ENCODE data around the gene ARHGEF16. TPM values are rescaled to one million over a fixed set of nuclear protein-coding genes. Genes with fewer than 3 reads are reported as not detected.

The ARHGEF16 gene
- total RNA-seq, 1 donor from 2014 or later, result 33.0 TPM

GRCh38 chr1:3436451-3436850 lies 18.0 kb upstream of the ARHGEF16 start:
- no peak for DNase-seq (ENCODE audit: low read depth)
- Histone ChIP-seq H3K27me3 (ENCODE audit: control insufficient read depth, insufficient read depth, low read length) (peaks cover 22% of the 10 kb centered on the region), H3K4me3 (ENCODE audit: low read depth, low read length) (no peak overlapping the region), H3K36me3 (ENCODE audit: control insufficient read depth, insufficient read depth, low read length) (no peaks in the 10 kb centered on the region)
- TF ChIP-seq, protein P1, sequence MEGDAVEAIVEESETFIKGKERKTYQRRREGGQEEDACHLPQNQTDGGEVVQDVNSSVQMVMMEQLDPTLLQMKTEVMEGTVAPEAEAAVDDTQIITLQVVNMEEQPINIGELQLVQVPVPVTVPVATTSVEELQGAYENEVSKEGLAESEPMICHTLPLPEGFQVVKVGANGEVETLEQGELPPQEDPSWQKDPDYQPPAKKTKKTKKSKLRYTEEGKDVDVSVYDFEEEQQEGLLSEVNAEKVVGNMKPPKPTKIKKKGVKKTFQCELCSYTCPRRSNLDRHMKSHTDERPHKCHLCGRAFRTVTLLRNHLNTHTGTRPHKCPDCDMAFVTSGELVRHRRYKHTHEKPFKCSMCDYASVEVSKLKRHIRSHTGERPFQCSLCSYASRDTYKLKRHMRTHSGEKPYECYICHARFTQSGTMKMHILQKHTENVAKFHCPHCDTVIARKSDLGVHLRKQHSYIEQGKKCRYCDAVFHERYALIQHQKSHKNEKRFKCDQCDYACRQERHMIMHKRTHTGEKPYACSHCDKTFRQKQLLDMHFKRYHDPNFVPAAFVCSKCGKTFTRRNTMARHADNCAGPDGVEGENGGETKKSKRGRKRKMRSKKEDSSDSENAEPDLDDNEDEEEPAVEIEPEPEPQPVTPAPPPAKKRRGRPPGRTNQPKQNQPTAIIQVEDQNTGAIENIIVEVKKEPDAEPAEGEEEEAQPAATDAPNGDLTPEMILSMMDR (IDR thresholded peaks at IDR 0.05; ENCODE audit: insufficient read depth, low read length, poor library complexity, severe bottlenecking), result no peak

DNA sequence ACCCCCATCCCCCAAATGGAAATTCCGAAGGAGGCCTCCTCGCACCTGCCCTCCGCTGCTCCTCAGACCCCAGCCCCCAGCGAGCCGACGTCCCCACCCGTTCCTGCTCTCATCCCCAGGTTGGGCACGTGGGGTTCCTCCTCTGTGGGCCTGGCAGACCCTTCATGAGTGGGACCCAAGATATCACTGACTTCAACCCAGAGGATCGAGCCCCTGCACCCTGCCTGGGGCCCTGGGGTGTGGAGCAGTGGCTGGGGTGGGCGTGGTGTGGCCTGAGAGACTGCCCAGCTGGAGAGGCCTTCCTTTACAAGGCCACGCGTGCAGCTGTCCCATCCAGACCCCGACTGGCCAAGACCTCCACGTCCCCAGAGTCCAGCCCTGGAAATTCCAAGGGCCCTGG lies 17.6 kb upstream of the ARHGEF16 start:
- DNase-seq (ENCODE audit: low read depth), result no peak
- TF ChIP-seq, protein P1 (IDR thresholded peaks at IDR 0.05; ENCODE audit: insufficient read depth, low read length, poor library complexity, severe bottlenecking), result no peak
- Histone ChIP-seq H3K36me3 (ENCODE audit: control insufficient read depth, insufficient read depth, low read length) (no peaks in the 10 kb centered on the region), H3K4me3 (ENCODE audit: low read depth, low read length) (no peak overlapping the region), H3K27me3 (ENCODE audit: control insufficient read depth, insufficient read depth, low read length) (peaks cover 26% of the 10 kb centered on the region)

- H3K36me3 ChIP-seq (ENCODE audit: control insufficient read depth, insufficient read depth, low read length), result no peaks in the 10 kb centered on the region
- no peak for DNase-seq (ENCODE audit: low read depth)
- TF ChIP-seq, protein P1 (IDR thresholded peaks at IDR 0.05; ENCODE audit: insufficient read depth, low read length, poor library complexity, severe bottlenecking), result no peak
- H3K27me3 ChIP-seq (ENCODE audit: control insufficient read depth, insufficient read depth, low read length), result peaks cover 35% of the 10 kb centered on the region
- H3K4me3 ChIP-seq (ENCODE audit: low read depth, low read length), result no peak overlapping the region
Measured at GRCh38 chr1:3438661-3439180, 15.7 kb upstream of the ARHGEF16 start.

DNA sequence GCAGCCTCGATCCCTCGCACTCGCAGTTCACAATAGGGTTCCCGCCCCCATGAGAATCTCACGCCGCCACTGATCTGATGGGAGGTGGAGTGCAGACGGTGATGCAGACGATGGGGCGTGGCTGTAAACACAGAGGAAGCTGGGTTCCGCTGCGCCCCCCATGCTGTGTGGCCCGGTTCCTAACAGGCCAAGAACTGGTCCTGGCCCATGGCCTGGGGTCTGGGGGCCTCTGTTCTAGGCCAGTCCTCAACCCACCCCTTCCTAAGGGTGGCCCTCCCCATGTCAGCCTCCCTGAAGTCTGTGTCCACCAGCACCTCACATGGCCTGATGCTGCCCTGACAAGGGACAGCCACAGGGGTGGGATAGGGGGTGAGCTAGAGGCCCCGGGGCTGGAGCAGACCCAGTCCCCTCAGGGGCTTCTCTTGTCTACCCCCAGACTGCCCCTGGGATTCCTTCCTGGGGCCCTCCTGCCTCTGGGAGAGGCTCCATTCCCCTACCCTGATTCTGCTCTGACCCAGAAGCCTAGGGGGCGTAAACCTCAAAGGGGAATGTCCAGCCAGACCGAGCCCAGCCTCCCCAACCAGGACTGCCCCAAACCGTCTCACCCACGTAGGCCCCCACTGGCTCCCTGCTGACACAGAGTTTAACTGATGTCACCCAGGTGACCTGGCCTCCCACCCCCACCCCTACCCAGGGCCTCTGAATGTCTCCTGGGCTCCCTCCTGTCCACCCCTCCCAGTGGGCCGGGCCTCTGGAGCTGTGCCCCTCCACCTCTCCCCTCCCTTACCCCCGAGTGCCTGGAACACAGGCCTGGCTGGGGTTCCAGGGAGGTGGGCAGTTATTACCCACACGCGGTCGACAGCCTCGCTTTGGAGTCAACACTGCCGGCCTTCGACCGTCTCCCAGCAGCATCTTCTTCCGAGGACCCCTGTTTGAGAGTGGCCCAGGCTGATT lies 14.8 kb upstream of the ARHGEF16 start:
- Histone ChIP-seq H3K27me3 (ENCODE audit: control insufficient read depth, insufficient read depth, low read length) (peaks cover 35% of the 10 kb centered on the region), H3K4me3 (ENCODE audit: low read depth, low read length) (no peak overlapping the region), H3K36me3 (ENCODE audit: control insufficient read depth, insufficient read depth, low read length) (no peaks in the 10 kb centered on the region)
- TF ChIP-seq, protein P1 (IDR thresholded peaks at IDR 0.05; ENCODE audit: insufficient read depth, low read length, poor library complexity, severe bottlenecking), result no peak
- DNase-seq (ENCODE audit: low read depth), result no peak

- DNase-seq (ENCODE audit: low read depth), result no peak
- Histone ChIP-seq H3K36me3 (ENCODE audit: control insufficient read depth, insufficient read depth, low read length) (no peaks in the 10 kb centered on the region), H3K4me3 (ENCODE audit: low read depth, low read length) (no peak overlapping the region), H3K27me3 (ENCODE audit: control insufficient read depth, insufficient read depth, low read length) (peaks cover 34% of the 10 kb centered on the region)
- TF ChIP-seq, protein P1 (IDR thresholded peaks at IDR 0.05; ENCODE audit: insufficient read depth, low read length, poor library complexity, severe bottlenecking), result no peak
Measured at GRCh38 chr1:3440300-3440681, 14.2 kb upstream of the ARHGEF16 start.
